Breast epithelium (tissue), 3 donors: ENCODE results near the gene KANSL2.

Experiments used
- POLR2A ChIP-seq: fragments of 450-650 bp; IDR thresholded peaks from one replicate; pipeline ENCODE4 v1.6.1; 2016; ENCODE audit warnings: antibody characterized with exemption, mild to moderate bottlenecking, moderate library complexity
- POLR2AphosphoS5 ChIP-seq, 3 donors: sonication (generic); formaldehyde crosslinking; IDR thresholded peaks; one replicate each; pipeline ENCODE4 v1.6.1; 2017; ENCODE audit warnings: antibody characterized with exemption in 3 of 3

DNA sequence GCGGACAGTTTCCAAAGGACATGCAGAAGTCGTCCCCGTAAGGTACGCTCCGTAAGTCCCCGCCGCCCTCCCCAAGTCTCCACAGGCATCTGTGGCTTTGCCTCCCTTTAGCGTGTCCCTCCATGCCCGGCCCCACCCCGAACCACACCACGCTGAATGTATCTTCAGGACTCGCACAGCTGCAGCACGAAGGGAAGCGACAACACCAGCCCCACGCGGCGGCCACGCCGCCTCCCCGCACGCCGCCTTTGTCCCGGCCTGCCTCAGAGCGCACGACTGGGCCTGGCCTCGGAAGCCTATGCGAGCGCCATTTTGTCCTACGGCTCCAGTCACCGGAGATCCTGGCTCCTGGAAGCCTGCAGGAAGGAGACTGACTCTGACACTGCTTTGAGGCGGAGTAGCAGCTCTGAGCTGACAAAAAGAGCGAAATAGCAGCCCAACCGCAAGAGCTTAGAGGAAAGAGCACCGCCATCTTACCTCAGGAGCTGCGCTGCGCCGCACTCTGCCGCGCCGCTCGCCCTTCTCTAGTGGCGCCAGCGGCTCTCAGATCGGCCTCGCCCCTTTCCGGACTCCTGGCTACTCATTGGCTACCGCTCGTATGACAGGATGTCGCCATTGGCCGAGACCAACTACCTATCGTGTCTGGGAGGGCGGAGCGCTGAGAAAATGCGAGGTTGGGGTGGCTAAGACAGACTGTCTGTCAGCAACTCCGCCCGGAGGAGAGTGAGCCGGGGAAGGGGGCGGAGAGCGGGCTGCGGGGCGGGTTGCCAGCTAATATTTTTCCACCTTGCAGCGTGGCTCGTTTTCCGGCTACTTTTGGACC lies at the start of gene KANSL2:
- TF ChIP-seq POLR2AphosphoS5 (IDR thresholded peaks at IDR 0.05) (peak; percentile 96 to 99 (median 99)), POLR2A (peak; percentile 97)
